Smooth muscle cell of the brain vasculature (primary cell): Measurements from ENCODE around the gene FAM107B.
"Not testable (repeated sequence)": the region's sequence is repeated elsewhere in the genome, so short reads cannot be mapped to it uniquely, and the experiment has no call there.

ENCODE experiments used
- DNase-seq: peaks from one replicate; pipeline ENCODE4 v3.0.0-alpha.2; 2012; ENCODE audit warnings: low read depth, low spot score

The FAM107B gene

DNA sequence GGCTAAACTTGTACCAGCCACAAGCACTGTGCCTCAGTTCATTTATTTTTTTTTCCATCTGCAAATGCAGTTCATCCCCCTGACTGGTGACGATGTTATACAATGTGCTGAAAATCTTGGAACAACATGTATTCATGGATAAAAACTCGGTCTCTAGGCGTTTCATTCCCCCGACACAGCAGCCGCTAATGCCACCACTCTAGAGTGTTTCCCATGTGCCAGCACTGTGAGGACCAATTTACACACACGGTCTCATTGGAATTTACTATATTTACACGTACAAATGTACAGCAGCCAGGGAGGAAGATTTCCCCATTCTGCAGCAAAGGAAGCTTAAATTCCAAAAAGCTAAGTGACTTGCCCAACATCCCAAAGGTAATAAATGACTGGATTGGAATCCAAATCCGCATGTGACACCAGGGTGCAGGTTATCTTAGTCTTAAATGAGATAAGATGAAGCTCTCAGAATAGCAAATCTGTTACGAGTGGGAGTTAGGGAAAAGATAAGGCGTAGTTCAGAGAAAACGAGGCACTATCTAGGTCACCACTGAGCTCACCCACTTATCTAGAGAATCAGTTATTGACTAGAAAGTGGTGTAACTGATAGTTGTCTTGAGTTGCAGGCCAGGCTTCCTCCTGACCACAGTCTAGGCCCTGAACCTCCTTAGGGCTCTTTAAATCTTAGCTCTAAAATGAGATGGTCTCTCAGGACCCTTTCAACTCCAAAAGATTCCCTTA lies 36.7 kb downstream of the FAM107B start:
- no peak for DNase-seq

DNA sequence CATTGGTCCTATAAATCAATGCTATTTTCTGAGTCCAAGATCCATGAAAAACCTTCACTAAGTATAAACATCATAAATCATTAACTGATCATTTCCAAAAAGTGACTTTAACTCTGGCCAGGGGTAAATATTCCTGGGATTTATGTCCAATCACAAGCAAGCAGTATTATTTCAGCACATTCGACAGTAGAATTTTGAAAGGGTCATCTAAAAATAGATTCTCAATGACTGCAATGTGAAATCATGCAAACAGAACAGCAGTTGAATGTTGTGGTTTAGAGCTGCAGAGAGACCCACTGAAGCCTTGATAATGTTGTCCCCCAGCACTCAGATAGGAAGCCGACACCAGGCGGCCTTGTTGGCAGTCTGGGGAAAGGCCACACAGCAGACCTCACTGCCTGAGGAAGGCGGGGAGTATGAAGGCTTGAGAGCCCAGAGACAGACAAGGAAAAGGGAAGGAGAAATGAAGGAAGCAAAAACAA lies 38.1 kb downstream of the FAM107B start:
- DNase-seq: no peak

DNA sequence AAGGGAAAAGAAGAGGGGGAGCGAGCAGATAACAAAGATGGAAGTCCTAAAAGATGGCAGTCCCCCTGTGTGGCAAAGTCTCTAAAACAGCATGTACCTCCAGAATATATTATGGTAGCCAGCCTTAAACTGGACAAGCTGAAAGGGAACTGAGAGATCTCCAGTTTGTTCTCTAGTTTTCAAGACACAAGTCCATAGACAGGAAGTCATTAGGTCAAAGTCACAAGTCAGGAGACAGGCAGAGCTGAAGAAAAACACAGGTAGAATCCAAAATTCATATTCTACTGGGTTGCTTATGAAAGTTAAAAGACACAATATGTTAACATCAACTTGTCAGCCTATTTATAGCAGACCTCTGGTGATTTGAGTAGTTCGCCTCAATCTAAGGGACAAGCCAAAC lies 38.7 kb downstream of the FAM107B start:
- DNase-seq: no peak

DNA sequence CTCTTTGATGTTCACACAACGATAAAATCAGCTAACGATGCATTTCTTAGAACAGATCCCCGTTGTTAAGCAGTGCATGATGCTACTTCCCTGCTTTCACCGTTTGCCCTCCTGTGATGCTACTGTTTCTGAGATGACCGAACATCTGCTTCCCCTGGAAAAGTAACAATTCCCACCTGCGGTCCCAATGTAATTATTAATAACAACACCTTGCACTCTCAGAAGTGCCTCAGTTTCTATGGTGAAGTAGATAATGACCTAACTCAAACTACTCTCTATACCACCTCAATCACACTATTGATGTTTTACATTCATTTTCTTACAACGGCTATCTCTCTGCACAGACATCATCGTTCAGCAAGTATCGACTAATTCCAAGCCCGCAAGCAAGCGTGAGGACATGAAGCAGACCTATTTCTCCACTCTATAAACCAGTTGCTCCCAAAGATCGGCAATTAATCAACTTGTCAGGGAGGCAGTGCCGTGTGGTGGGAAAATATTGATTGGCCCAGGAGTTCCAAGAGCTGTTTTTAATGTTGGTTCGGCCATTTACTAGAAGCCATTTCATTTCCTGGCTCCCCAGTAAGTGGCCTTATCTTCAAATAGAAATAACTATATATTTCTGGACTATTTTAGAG lies 42.7 kb downstream of the FAM107B start:
- DNase-seq: no peak

DNA sequence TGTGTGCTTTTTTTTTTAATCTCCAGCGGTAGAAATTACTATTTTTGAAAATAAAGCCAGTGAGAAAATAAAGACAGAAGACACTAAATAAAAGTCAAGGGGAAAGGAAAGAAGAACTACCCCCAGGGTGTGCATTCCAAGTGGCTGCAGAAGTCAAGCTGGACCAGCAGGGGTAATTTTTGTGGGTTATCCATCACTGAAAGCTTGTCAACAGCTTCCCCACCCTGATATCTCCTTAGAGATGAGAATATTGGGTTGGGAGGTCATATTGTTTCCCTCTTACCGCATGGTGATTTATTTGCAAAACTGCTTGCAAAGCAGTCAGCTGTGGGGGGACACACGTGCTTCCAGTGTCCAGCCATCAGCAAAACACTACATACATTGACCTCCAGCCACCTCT lies 46.4 kb downstream of the FAM107B start:
- DNase-seq: no peak

DNA sequence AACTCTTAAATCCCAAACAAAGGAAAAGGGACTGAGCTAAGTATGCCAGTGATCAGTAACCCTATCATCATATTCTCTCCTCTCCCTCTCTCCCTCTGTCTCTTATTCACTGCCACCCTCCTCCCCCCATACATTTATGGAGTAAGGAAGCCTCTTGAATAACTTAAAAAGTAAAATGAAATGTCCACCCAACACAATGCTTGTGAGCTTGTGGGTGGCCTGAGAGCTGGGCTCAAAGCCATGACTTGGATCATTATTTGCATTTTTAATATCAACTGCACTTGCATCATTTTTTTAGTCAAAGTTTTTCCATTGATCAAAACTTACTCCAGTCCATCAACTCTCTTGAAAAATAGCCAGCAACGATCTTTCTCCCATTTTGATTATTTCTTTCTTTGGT lies 46.8 kb downstream of the FAM107B start:
- DNase-seq: no peak

DNA sequence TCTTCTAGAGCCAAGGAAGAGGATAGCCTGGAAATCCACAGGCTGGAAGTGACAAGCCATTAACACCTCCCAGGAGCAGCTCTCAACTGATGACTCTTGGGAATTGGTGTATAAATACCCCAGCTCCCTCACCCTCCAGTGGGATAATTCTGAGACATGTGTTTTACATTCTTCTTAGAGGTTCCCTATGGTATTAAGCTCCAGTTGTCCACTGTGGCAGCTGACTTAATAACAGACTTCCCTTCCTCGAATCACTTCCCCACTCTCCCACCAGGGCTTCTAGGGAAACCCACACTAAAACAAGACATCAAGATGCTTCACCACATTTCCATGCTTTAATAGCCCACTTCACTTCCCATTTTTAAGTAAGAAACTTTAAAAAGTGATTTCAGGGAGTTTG lies 47.2 kb downstream of the FAM107B start:
- DNase-seq: no peak

DNA sequence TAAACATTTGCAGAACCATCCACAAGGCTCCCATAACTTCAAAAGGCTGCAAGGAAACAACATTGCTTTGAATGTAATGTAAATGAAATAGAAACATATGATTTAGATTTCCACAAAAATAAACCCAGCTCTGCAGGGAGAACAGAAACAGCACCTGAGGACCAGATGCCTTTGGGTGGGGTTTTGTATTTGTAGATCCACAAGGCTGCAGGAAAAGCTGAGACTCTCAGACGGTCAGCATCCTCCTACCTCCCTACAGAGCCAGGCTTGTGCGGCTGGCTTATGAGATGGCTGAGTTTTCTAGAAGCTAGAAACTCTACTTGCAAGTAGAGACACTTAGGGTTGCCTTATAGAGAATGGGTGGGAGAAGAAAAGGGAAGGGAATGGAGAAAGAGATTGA lies 49.8 kb downstream of the FAM107B start:
- no peak for DNase-seq

DNA sequence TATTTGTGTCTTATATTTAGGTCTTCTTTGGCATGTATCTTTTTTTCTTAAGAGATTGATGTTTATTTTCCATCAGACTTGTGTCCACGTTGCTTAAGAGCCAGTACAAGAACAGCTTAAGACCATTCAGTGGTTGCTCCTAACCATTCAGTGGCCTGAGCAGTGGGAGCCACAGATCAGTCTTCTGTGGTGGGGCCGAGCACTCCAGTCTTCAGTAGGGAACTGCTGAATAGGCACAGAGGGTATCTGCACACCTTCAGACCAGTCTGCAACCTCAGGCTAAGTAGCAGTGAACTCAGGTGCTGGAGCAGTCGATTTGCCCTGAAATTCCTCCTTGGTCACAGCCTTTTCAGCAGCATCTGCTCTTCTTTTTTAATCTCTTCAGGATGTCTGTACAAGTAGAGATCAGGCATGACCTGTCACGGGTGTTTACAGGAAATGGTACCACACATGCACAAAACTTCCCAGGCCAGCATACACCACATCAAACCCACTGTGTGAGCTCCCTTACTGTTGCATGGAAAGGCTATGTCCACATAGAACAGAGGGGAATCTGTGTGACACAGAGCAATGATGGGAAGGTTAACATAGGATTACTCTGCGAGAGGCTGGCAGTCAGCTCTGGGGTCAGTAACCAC lies 51.5 kb downstream of the FAM107B start:
- DNase-seq: no peak

DNA sequence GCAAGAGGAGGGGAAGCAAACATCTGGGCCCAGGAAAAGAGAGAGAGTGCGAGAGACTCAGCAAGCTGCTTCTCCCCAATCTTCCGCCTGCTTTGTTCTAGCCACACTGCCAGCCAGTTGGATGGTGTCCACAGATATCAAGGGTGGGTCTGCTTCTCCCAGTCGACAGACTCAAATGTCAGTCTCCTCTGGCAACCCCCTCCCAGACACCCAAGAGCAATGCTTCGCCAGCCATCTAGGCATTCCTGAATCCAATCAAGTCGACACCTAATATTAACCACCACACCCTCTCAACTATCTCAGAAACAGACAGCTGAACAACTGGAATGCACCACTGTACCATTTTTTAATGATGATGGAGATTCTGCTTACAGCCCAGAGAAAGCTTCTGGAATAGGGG lies 57.1 kb downstream of the FAM107B start:
- DNase-seq: no peak

DNA sequence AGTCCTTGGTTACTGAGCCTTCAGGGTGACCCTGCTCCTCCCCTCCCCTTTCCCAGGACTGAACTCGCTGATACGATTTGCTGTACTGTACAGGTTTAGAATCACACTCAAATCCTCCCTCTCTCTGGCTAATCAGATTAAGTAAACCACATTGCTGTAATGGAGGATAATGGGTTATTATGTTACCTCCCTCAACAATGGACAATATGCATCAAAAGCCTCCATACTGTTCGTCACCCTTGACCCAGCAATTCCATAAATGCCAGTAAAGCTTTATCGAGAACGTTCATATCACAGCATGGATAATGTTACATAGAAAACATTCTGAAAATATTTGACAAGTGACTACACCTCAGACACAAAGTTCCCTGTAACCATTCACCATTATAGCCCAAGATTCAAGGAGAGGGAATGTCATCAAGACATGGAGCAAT lies 61.7 kb downstream of the FAM107B start:
- DNase-seq: no peak

DNA sequence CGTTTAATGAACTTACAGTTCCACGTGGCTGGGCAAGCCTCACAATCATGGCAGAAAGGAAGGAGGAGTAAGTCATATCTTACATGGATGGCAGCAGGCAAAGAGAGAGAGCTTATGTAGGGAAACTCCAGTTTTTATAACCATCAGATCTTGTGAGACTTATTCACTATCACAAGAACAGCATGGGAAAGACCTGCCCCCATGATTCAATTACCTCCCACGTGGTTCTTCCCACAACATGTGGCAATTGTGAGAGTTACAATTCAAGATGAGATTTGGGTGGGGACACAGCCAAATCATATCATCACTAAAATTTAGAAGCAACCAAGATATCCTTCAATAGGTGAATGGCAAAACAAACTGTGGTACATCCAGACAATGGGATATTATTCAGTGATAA lies 65.4 kb downstream of the FAM107B start:
- not testable (repeated sequence) for DNase-seq

DNA sequence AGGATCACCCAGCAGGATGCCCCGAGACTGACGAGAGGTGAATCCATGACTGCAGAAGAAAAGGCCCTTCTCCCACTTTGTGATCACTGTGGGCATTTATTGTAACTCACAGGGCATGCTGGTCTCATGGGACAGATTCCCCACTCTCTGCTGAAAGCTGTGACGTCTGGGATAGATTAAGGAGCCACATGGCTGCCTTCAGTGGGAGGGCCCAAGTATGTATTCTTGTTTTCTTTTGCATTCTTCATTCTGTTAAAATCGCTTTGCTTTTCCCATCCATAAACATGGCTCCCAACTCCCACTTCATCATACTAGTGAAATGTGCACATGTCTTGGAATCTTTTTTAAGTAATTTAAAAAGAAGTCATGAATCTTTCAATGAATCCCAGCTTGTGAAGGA lies 67.2 kb downstream of the FAM107B start:
- DNase-seq: no peak

DNA sequence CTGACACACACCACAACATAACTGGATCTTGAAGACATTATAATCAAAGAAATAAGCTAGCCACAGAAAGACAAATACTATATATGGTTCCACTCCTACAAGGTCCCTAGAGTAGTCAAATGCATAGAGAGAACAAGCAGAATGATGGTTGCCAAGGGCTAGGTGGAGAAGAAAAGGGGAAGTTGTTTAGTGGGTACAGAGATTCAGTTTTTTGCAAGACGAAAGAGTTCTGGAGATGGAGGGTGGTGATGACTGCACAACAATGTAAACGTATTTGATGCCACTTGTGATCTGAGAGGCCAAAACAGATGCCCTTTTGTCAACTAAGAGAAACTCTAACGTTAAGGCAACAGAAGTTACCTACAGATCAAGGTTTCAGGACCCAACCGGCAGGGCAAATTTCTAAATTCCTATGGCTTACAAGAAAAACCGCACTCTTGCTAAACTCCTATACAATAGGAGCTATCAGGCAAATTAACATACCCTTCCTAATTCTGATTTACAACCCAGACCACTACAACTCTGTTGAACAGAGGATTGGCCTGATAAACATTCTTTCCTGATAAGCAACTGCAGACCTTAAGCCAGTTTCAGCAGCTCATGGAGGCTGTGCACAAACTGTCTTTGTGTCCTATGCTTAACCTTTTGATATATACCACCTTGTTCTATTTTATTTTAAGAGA lies 69.0 kb downstream of the FAM107B start:
- no peak for DNase-seq

DNA sequence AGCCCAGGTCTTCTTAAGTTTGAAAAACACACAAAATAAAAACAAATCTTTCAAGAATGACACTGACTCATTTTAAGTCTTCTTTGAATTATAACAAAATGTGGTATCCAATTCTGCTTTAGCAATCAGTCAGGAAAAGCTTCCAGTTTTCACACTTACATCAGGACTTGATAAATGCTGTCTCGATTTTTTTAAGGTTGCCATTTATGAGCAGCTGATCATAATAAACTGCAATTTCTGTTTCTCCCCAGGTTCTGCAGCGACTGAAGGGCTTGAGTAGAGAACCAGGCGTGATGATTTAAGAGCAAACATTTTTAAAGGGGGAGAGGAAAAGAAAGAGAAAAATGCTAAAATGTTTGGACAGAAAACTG lies 71.1 kb downstream of the FAM107B start:
- no peak for DNase-seq

DNA sequence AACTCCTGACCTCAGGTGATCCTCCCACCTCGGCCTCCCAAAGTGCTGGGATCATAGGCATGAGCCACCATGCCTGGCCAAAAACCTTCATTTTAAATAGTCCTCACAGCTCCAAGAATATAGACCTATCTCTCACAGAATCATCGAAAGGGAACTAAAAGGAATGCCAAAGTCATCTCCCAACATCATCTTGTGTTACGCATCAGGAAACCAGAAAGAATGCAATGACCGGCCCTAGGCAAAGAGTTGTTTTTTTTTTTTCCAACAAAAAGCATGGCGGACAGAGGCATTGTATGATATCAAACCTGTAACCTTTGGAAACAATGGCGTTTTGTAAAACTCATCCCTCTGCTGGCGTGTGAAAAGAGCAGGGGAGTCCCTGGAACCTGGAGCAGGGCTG lies 73.2 kb downstream of the FAM107B start:
- no peak for DNase-seq

DNA sequence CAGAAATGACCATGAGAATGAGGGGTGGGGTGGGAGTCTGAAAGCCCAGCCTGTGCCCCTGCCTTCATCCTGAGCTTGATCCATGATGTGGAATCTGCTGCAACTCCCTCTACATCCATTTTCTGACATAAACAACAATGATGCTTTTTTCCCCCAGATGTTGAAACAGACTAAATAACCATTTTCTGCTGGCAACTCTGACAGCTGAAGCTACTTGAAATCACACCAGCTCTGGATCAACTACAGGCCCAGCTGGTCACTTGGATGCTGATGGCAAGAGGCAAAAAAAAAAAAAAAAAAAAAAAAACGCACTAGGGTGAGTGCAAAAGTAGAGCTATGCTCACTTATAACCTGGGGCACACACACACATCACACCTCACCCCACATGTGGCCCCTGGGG lies 74.2 kb downstream of the FAM107B start:
- DNase-seq: no peak

DNA sequence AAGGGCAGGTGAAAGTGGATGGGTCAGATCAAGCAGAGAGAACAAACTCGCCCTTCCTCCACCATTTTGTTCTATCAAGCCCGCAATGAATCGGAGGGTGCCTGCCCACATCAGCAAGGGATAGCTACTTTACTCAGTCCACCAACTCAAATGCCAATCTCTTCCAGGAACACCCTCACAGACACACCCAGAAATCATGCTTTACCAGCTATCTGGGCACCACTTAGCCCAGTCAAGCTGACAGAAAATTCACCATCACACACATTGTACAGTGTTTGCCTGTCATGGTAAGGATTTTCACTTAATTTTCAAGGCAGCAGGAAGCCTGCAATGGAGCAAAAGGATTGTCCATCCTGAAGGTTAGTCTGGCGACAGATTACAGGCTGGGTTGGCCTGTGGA lies 75.2 kb downstream of the FAM107B start:
- DNase-seq: no peak

DNA sequence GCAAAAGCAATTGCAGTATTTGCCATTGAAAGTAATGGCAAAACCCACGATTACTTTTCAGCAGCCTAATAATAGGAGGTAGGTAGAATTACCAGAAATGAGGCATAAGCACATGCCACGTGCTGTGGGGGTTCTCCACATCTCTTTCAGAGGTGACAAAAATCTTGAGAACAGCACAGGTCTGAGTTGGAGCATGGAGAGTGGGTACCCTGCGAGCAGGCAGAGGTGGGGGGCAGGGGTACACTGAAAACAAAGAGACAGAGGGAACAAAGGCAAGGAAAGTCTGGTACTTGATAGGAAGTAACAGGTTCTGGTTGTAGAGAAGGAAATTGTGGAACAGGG lies 75.9 kb downstream of the FAM107B start:
- no peak for DNase-seq

DNA sequence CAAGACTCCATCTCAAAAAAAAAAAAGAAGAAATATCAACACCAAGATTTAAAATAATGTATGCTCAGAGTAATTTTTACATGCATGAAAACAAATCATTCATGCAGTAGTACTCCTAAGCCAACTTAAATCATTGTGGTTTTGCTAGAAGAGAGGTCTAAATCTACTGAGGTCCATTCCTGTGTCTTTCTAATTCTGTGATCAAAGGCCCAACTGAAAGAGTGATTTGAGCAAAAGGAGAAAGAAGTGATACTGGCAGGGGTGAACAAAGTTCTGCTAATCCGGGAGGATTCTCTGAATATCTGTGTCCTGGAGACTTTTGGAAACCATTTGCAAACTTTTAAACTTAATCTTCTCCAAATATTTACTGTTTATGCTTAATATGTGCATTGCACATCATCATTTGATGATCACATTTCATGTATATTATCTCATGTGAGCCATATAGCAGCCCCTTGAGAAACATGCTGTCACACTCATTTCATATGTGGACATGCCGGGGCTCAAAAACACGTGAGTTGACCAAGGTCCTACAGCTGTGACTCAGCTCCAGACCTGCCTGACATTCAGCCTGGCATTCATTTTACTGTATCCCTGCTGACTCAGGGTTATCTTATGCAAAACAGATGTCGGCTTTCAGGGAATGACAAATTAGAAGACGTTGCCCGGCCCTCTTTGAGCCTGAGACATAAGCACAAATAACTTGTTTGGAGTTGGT lies 76.4 kb downstream of the FAM107B start:
- no peak for DNase-seq

DNA sequence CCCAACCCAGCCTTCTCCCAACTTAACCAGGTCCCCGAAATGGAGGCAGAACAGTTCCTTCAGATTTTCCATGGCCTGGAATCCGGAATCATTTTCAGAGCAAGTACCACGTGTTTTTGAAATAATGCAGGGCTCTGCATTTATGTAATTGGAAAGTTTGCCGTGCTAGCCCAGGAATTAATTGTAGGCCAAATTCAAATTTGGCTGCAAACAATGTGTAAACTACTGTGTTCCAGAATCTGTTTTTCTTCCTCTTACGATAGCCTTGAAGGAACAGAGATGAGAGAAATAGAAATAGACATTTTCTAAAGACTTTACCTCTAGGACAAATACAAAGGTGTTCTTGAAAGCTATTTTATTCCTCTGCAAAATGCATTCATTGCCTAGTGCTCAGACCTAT lies 77.4 kb downstream of the FAM107B start:
- DNase-seq: no peak

DNA sequence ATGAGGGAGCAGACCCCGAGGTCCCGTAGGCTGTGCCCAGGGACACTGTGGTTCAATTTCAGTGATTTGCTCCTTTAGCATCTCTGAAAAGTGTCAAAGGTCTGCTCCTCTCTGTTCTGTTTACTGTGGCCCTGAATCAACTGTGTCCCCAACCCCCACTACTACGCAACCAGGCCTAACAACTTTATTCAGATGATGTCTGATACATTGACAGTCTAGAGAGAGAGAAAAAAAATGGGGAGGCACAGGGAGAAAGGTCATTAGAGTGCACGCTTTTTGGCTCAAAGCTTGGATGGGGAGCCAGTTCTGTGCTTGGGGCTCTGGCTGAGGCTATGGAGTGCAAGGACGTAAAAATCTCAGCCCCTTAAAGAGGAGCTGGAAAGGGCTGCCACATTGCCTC lies 77.9 kb downstream of the FAM107B start:
- DNase-seq: no peak
